ENCODE results near the gene TMEM245. TPM values are rescaled to one million over a fixed set of nuclear protein-coding genes. Genes with fewer than 3 reads are reported as not detected.

Gene TMEM245
- total and polyA plus RNA-seq, 11 donors, result 16.7 to 174 (median 99.6) TPM

- Histone ChIP-seq H3K27ac (no peak within 1 kb of the TSS), H3K36me3 (no peaks in the 10 kb centered on the region), H3K4me1 (peaks cover 0 to 10% (median 0%) of the 10 kb centered on the region in 12 donors), H3K4me3 (peak within 1 kb of the TSS in 6 of 12 donors; percentile 9 to 51 (median 15)), H3K27me3 (peaks cover 0 to 33% (median 9%) of the 10 kb centered on the region in 9 donors), H3K9me3 (peaks cover 0 to 7% (median 0%) of the 10 kb centered on the region in 12 donors)
- peak in 2 of 4 donors; percentile 22 to 53 for ATAC-seq
- no peak for DNase-seq
- intact Hi-C loops (cut with DNase I), result no loop called here
- 5 to 11% (median 6%) methylated on average over 44 to 85 of the region's 86 CpGs for WGBS, 4 donors
- TF ChIP-seq POLR2A (IDR thresholded peaks at IDR 0.05), result no peak
- no peak for TF ChIP-seq CTCF (IDR thresholded peaks at IDR 0.05)
Observed at GRCh38 chr9:109166771-109167601, 47.2 kb upstream of the TMEM245 start, which contains the start of gene FRRS1L. TSS of gene FRRS1L (minus strand) at chr9:109167249. CDS start at chr9:109167138, 111 bp downstream.

- no peak for TF ChIP-seq POLR2A (IDR thresholded peaks at IDR 0.05)
- no peak for TF ChIP-seq CTCF (IDR thresholded peaks at IDR 0.05)
- no peaks in the 10 kb centered on the region for H3K36me3 ChIP-seq
- peaks cover 0 to 7% (median 0%) of the 10 kb centered on the region in 12 donors for H3K9me3 ChIP-seq
- ATAC-seq (no peak), DNase-seq (no peak)
- 74 to 81% (median 76%) methylated on average over 16 of the region's 16 CpGs for WGBS, 4 donors
- no peak overlapping the region for H3K27ac ChIP-seq
- peak overlapping the region in 2 of 12 donors; percentile 15 to 51 for H3K4me3 ChIP-seq
- peaks cover 0 to 10% (median 0%) of the 10 kb centered on the region in 12 donors for H3K4me1 ChIP-seq
- intact Hi-C loops (cut with DNase I), result no loop called here
- H3K27me3 ChIP-seq, result peaks cover 0 to 33% (median 9%) of the 10 kb centered on the region in 9 donors
Observed at GRCh38 chr9:109166171-109166770, 46.5 kb upstream of the TMEM245 start.

- Histone ChIP-seq H3K27me3 (peaks cover 0 to 35% (median 9%) of the 10 kb centered on the region in 9 donors), H3K4me3 (no peak overlapping the region), H3K4me1 (peaks cover 0 to 10% (median 0%) of the 10 kb centered on the region in 12 donors), H3K27ac (no peak overlapping the region), H3K36me3 (no peaks in the 10 kb centered on the region), H3K9me3 (peaks cover 0 to 7% (median 0%) of the 10 kb centered on the region in 12 donors)
- intact Hi-C loops (cut with DNase I), result no loop called here
- no peak for TF ChIP-seq CTCF (IDR thresholded peaks at IDR 0.05)
- no peak for TF ChIP-seq POLR2A (IDR thresholded peaks at IDR 0.05)
- DNase-seq (no peak), ATAC-seq (no peak)
- WGBS, 4 donors, result 72 to 84% (median 78%) methylated on average over 5 of the region's 5 CpGs
Observed at GRCh38 chr9:109164042-109164441, 44.3 kb upstream of the TMEM245 start.

- intact Hi-C loops (cut with DNase I), result no loop called here
- TF ChIP-seq POLR2A (IDR thresholded peaks at IDR 0.05) (no peak), CTCF (IDR thresholded peaks at IDR 0.05) (no peak)
- Histone ChIP-seq H3K9me3 (peaks cover 0 to 7% (median 0%) of the 10 kb centered on the region in 12 donors), H3K27ac (no peak overlapping the region), H3K4me3 (no peak overlapping the region), H3K4me1 (peaks cover 0 to 10% (median 0%) of the 10 kb centered on the region in 12 donors), H3K27me3 (peaks cover 0 to 31% (median 9%) of the 10 kb centered on the region in 9 donors), H3K36me3 (no peaks in the 10 kb centered on the region)
- no peak for DNase-seq
- no peak for ATAC-seq
- WGBS, 4 donors, result 84 to 97% (median 93%) methylated on average over 1 of the region's 1 CpG
Observed at GRCh38 chr9:109163194-109163593, 43.4 kb upstream of the TMEM245 start.
